ENCODE measurements around the gene MDM2. TPM values are rescaled to one million over a fixed set of nuclear protein-coding genes. Genes with fewer than 3 reads are reported as not detected.
"Not testable (repeated sequence)": the region's sequence is repeated elsewhere in the genome, so short reads cannot be mapped to it uniquely, and the experiment has no call there.

Gene MDM2
- total RNA-seq, 1 donor from 2014 or later, result 123 TPM

DNA sequence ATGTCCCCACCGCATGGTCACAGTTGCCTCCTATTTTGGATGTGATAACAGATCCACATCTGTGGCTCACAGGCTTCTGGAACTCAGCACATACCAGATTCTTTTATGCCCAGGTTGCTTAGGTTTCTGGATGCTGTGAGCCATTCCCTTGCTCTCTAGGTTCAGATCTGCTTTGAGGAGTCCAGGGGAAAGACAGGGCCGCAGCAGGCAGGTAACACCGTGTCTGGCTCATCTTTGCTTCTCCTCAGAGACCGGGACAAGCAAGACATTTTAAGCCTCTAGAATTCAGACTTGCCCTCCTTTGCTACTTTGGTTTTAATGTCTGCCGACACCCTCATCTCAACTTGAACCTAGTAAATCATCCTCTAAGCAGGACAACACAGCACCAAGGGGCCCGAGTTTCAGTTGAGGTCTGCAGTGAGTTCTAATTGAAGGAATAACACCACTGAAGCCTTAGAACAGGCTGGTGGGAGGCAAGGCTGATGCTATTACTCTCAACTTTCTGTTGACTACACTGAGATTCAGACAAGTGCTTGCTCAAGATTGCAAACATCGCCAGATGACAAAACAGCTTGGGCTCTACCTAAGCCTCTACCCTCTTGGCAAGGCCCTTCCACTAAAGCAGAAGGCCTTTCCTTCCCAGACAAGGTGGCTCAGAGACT is 55.3 kb downstream of the MDM2 start:
- no peak for TF ChIP-seq CTCF (conservative IDR thresholded peaks at IDR 0.05)
- no peak for DNase-seq (ENCODE audit: low read depth, low spot score)
- H3K9me3 Mint-ChIP-seq, result no peaks in the 10 kb centered on the region
- H3K27ac Mint-ChIP-seq (ENCODE audit: unreplicated experiment), result no peak overlapping the region
- no peaks in the 10 kb centered on the region for H3K27me3 Mint-ChIP-seq (ENCODE audit: low read depth)
- no peaks in the 10 kb centered on the region for H3K36me3 Mint-ChIP-seq (ENCODE audit: low read depth)
- H3K4me3 Mint-ChIP-seq, result no peak overlapping the region
- no peaks in the 10 kb centered on the region for H3K4me1 Mint-ChIP-seq

- not testable (repeated sequence) for H3K27me3 Mint-ChIP-seq (ENCODE audit: low read depth); DNase-seq (ENCODE audit: low read depth, low spot score)
- peak; percentile 77 for TF ChIP-seq CTCF (conservative IDR thresholded peaks at IDR 0.05)
Measured at GRCh38 chr12:68863886-68864454, 56.0 kb downstream of the MDM2 start.

DNA sequence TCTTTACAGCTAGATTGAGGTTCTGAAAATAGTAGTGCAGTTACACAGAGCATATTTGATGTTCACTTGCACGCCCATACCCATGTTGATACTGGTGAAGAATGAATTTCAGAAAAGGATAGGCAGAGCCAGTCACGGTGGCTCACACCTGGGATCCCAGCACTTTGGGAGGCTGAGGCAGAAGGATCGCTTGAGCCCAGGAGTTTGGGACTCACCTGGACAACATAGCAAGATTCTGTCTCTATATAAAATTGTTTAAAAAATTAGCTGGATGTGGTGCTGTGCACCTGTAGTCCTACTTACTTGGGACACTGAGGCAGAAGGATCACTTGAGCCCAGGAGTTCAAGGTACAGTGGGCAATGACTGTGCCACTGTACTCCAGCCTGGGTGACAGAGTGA is 56.6 kb downstream of the MDM2 start:
- H3K27me3 Mint-ChIP-seq (ENCODE audit: low read depth), result no peaks in the 10 kb centered on the region
- DNase-seq (ENCODE audit: low read depth, low spot score), result no peak
- H3K9me3 Mint-ChIP-seq, result no peaks in the 10 kb centered on the region
- no peaks in the 10 kb centered on the region for H3K4me1 Mint-ChIP-seq
- no peak for TF ChIP-seq CTCF (conservative IDR thresholded peaks at IDR 0.05)
- H3K4me3 Mint-ChIP-seq, result no peak overlapping the region
- H3K36me3 Mint-ChIP-seq (ENCODE audit: low read depth), result no peaks in the 10 kb centered on the region
- no peak overlapping the region for H3K27ac Mint-ChIP-seq (ENCODE audit: unreplicated experiment)

More at GRCh38 chr12:68863886-68864454, 56.0 kb downstream of the MDM2 start:
- H3K4me3 Mint-ChIP-seq; H3K4me1 Mint-ChIP-seq; H3K36me3 Mint-ChIP-seq (ENCODE audit: low read depth); H3K9me3 Mint-ChIP-seq: not testable (repeated sequence)
- peak overlapping the region; percentile 10 for H3K27ac Mint-ChIP-seq (ENCODE audit: unreplicated experiment)

DNA sequence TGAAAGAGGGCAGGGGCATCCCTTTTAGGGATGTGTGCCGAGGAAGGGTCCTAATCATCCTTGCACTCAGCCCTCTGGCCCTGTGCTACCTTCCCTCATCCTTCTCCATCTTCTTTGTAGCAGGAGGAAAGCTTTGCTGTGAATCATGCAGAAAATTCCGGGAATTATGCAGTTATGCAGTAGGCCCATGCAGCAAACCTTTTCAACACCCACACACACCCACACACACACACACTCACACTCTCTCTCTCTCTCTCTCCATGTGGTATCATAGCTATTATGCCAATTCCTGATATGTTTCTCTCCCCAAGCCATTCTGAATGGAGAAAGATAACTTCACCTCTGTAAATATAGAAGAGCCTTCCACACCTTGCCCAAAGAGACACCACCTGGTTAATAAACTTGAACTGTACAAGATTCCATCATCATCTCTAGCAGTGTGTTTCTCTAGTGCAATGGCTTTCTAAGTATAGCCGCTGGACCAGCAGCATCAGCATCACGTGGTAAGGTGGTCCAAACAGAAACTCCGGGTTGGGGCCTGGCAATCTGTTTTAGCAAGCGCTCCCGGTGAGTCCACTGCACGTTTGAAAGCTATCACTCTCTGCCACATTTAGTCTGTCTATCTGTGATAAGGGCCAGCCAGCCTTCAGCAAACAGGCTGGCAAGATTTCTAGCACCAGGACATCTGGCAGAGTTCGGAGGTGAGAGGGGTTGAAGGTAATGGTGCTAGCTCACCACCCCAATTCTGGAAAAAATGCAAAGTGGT is 57.6 kb downstream of the MDM2 start:
- H3K36me3 Mint-ChIP-seq (ENCODE audit: low read depth), result no peaks in the 10 kb centered on the region
- H3K27me3 Mint-ChIP-seq (ENCODE audit: low read depth), result no peaks in the 10 kb centered on the region
- DNase-seq (ENCODE audit: low read depth, low spot score), result no peak
- H3K9me3 Mint-ChIP-seq, result no peaks in the 10 kb centered on the region
- no peaks in the 10 kb centered on the region for H3K4me1 Mint-ChIP-seq
- H3K27ac Mint-ChIP-seq (ENCODE audit: unreplicated experiment), result no peak overlapping the region
- no peak overlapping the region for H3K4me3 Mint-ChIP-seq
- no peak for TF ChIP-seq CTCF (conservative IDR thresholded peaks at IDR 0.05)

- no peak for DNase-seq (ENCODE audit: low read depth, low spot score)
- Mint-ChIP-seq H3K9me3 (no peaks in the 10 kb centered on the region), H3K27ac (ENCODE audit: unreplicated experiment) (no peak overlapping the region), H3K36me3 (ENCODE audit: low read depth) (no peaks in the 10 kb centered on the region), H3K4me1 (no peaks in the 10 kb centered on the region), H3K4me3 (no peak overlapping the region), H3K27me3 (ENCODE audit: low read depth) (no peaks in the 10 kb centered on the region)
- TF ChIP-seq CTCF (conservative IDR thresholded peaks at IDR 0.05), result no peak
Measured at GRCh38 chr12:68866950-68867349, 59.0 kb downstream of the MDM2 start.

Measured in neural crest cell (in vitro differentiated cells).